Measurements from ENCODE around the gene COL6A2. TPM values are rescaled to one million over a fixed set of nuclear protein-coding genes. Genes with fewer than 3 reads are reported as not detected.
A peak's percentile ranks its signal among the peaks of the same experiment; 100 is the strongest.

Gene COL6A2
- total and polyA plus RNA-seq, 2 of the 4 experiments (the other 2 are of a cell fraction) = 208 to 1,065 TPM

GRCh38 chr21:46050668-46051378, 47.1 kb upstream of the COL6A2 start:
- peaks cover 12% of the 10 kb centered on the region for H3K9me1 ChIP-seq (ENCODE audit: insufficient read depth, low read length)
- H2BK20ac ChIP-seq (ENCODE audit: low read depth, low read length) = peak overlapping the region; percentile 86
- H3K4me1 ChIP-seq (ENCODE audit: control insufficient read depth, insufficient read depth, low read length) = peaks cover 34% of the 10 kb centered on the region
- H4K91ac ChIP-seq (ENCODE audit: insufficient read depth, low read depth, low read length) = peak overlapping the region; percentile 99
- H4K8ac ChIP-seq (ENCODE audit: low read depth in 2 of 2, low read length in 2 of 2) = peak overlapping the region; percentile 83 to 88
- H2BK5ac ChIP-seq (ENCODE audit: low read depth, low read length, poor library complexity, severe bottlenecking) = peak overlapping the region; percentile 99
- H2BK15ac ChIP-seq (ENCODE audit: low read depth, low read length) = peak overlapping the region; percentile 100; the same call in 2 of the 3 replicates
- in situ Hi-C loops (cut with MboI; ENCODE audit: low sequenced_read_pairs) (no loop called here), intact Hi-C loops (cut with micrococcal nuclease) (no loop called here), dilution Hi-C loops (cut with HindIII; ENCODE audit: low sequenced_read_pairs, unreplicated experiment) (no loop called here)
- H3K4me2 ChIP-seq (ENCODE audit: low read depth, low read length) = no peak overlapping the region
- peaks cover 9 to 47% of the 10 kb centered on the region in 2 experiments; a peak in 3 of 4 replicates for H3K79me1 ChIP-seq (ENCODE audit: low read depth in 1 of 2, low read length in 2 of 2)
- ChIA-PET POLR2A (ENCODE audit: unreplicated experiment) (no interaction called here), CTCF (interaction anchor here (1.3 kb wide), 1 partner anchor 70 kb away, joined by 3 read pairs; the partner anchor contains the start of gene COL6A1)
- H3K4me3 ChIP-seq (ENCODE audit: insufficient read depth, low read depth, low read length) = no peak overlapping the region
- WGBS, 2 experiments (ENCODE audit: extremely low coverage in 2 of 2, insufficient read length in 1 of 2) = 96% methylated on average over 10 of the region's 22 CpGs; no CpG with 5 or more reads in 1 of the 2 experiments
- 0 out of 2 replicates have a peak, but pooled peaks cover 3% of the 10 kb centered on the region for H4K20me1 ChIP-seq (ENCODE audit: insufficient read depth, low read length)
- H3K9me3 ChIP-seq (ENCODE audit: control insufficient read depth, insufficient read depth, low read length) = no peaks in the 10 kb centered on the region
- H4K5ac ChIP-seq (ENCODE audit: low read depth, low read length) = peak overlapping the region; percentile 87
- H3K36me3 ChIP-seq (ENCODE audit: control insufficient read depth, insufficient read depth, low read length) = no peaks in the 10 kb centered on the region
- no TSS peak for BruUV-seq (replicated peaks)
- peak overlapping the region; percentile 99 for H2AK5ac ChIP-seq (ENCODE audit: low read depth, low read length)
- peak overlapping the region; percentile 99 for H3K4ac ChIP-seq (ENCODE audit: low read depth, low read length)
- peak overlapping the region; percentile 79 for H2AFZ ChIP-seq (replicated peaks; ENCODE audit: low read length, poor library complexity)
- no peaks in the 10 kb centered on the region for H3K27me3 ChIP-seq (ENCODE audit: control insufficient read depth, insufficient read depth, low read length)
- TF ChIP-seq CTCF (conservative IDR thresholded peaks at IDR 0.05; ENCODE audit: low read depth, low read length) = no peak
- TF ChIP-seq POLR2A (IDR thresholded peaks at IDR 0.05; ENCODE audit: low read depth, low read length) = peak; percentile 23; the same call in 1 of the 2 replicates
- TF ChIP-seq SMC3 (IDR thresholded peaks at IDR 0.05; ENCODE audit: low read depth, low read length) = no peak
- H3K56ac ChIP-seq (ENCODE audit: extremely low read depth, insufficient read depth, low read length) = no peak overlapping the region; the same call in 1 of the 2 replicates
- ATAC-seq (ENCODE audit: low read depth) (no peak), DNase-seq (no peak)
- H3K23ac ChIP-seq (ENCODE audit: low read depth, low read length) = no peak overlapping the region; the same call in 1 of the 2 replicates
- H2BK120ac ChIP-seq (ENCODE audit: low read depth, low read length) = peak overlapping the region; percentile 100
- H3K18ac ChIP-seq (ENCODE audit: low read depth, low read length) = peak overlapping the region; percentile 75
- H3K27ac ChIP-seq (ENCODE audit: insufficient read depth, low read length) = peak overlapping the region; percentile 95
- peak overlapping the region; percentile 95 for H2AK9ac ChIP-seq (replicated peaks; ENCODE audit: low read depth, low read length, poor library complexity)
- peak overlapping the region; percentile 96 for H3K14ac ChIP-seq (replicated peaks; ENCODE audit: low read depth, low read length)
- H3K9ac ChIP-seq (ENCODE audit: low read depth, low read length) = no peak overlapping the region
